Measurements from ENCODE around the gene PLCB1.

Gene PLCB1

GRCh38 chr20:8879669-8880068 lies 747.6 kb downstream of the PLCB1 start:
- DNase-seq (ENCODE audit: low read depth in 2 of 2), result no peak

GRCh38 chr20:8880085-8880853 lies 748.2 kb downstream of the PLCB1 start:
- no peak for DNase-seq (ENCODE audit: low read depth in 2 of 2)

DNA sequence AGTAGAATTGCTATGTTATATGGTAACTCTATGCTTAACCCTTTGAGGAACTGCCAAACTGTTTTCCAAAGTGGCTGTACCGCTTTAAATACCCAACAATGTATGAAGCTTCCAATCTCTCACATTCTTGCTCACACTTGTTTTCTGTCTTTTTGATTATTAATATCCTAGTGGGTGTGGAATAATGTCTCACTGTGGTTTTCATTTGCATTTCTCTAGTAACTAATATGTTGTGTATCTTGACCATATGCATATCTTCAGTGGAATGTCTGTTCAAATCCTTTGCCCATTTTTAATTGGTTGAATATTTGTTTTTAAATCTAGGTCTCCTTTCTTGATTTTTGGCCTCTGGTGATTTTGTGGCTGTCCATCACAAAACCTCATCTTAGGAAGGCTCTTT lies 759.0 kb downstream of the PLCB1 start:
- DNase-seq (ENCODE audit: low read depth in 2 of 2), result no peak

- DNase-seq (ENCODE audit: low read depth in 2 of 2), result no peak
Measured at GRCh38 chr20:8895472-8895871, 763.4 kb downstream of the PLCB1 start.

DNA sequence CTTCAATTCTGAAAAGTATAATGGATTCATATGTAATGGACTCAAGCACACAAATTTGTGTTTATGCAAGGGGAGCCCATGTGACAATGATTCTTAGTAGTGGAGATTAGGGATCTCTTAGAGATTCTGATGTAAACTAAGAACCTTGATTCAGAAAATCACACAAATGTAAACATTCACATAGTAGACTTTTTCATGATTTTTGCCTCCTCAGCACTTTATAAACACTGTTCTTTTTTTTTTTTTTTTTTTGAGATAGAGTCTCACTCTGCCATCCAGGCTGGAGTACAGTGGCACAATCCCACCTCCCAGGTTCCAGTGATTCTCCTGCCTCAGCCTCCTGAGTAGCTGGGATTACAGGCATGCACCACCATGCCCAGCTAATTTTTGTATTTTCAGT lies 766.8 kb downstream of the PLCB1 start:
- DNase-seq (ENCODE audit: low read depth in 2 of 2), result no peak

DNA sequence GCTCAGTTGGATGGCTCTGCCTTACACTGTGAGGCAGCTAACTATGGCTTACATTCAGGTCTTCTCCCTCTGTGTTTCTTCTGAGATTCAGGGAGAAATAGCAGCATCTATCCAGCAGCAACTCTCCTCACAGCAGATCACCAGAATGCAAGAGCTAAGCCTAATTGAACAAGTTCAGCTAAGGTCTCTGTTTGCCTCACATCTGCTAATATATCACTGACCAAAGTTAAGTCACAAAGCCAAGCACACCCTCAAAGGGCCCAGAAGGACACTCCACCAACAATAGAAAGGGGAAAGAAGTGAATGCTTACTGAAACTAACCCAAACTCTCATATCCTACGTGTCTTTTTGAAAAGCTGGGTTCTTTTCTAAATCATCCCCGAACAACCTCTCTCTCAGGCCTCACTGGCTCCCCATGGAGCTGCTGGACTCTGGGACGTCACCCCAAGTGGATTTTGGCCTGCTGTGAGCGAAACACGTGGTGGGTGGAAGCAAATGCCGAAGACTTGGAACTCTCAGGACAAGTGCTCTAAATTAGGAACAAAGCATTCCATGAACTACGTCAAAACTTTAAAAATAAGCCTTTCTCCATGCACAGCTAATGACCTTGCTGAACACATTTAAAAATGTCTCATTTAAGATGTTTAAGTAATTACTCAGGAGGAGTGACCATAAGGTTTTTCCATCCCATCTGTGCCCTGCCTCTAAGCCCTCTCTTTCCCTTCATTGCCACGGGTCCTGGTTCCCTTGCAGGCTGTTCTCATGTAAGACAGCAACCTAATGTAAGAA lies 769.4 kb downstream of the PLCB1 start:
- no peak for DNase-seq (ENCODE audit: low read depth in 2 of 2)

DNA sequence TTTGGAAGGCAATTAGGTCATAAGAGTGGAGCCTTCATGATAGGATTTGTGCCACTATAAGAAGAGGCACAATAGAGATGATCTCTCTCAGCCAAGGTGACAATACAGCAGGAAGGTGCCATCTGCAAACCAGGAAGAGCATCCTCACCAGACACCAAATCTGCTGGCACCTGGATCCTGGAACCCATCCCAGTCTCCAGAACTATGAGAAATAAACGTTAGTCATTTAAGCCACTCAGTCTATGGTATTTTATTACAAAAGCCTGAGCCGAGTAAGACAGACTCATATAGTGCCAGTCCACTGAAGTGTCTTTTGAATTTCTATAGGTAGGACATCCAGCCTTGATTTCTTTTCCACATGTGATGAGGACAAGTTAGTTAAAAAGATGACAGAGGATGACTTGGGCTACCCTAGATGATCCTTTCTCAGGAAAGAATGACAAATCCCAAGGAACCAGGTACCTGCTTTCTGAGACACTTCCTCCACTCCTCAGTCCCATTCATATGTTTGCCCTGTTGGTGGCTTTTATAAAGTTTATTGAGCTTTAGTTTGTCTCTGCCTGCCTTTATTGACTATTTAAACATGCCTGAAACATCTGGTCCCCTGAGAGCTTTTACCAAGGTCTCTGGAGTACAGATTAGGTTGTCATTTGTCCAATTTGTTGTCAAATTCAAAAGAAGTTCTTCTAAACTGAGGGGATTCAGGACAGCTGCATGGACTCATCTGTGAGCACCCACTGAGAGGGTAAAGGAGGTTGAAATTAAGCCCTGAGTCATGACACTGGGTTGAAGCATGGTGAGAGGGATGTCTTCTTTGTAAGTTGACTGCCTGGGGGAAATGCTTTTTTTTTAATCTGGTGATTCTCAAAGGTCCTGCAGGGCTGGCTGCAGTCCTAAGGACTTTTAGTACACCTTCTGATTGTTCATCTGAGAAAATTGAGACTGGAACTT lies 771.9 kb downstream of the PLCB1 start:
- DNase-seq (ENCODE audit: low read depth in 2 of 2), result no peak

GRCh38 chr20:8909596-8909995 lies 777.5 kb downstream of the PLCB1 start:
- no peak for DNase-seq (ENCODE audit: low read depth in 2 of 2)

GRCh38 chr20:8912096-8912495 lies 780.0 kb downstream of the PLCB1 start:
- DNase-seq (ENCODE audit: low read depth in 2 of 2), result no peak

GRCh38 chr20:8912731-8913130 lies 780.7 kb downstream of the PLCB1 start:
- no peak for DNase-seq (ENCODE audit: low read depth in 2 of 2)

DNA sequence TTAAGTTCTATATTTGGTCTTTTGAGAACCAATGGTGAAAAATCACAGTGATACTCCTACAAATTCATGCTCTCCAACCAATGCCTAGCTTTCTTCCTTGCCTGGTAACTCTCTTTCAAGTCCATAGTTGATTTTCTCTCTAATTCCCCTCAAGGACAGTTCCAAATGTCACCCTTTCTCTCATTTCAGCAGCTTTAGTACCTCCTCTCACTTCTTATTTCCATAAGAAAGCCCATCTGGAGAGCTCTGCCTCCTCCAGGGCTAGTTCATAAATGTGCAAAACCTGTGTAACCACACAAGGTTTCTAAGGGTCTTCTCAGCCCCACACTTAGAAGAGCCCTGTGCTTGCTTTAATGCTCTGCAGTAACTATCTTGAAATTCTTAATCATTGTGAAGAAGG lies 781.4 kb downstream of the PLCB1 start:
- no peak for DNase-seq (ENCODE audit: low read depth in 2 of 2)

DNA sequence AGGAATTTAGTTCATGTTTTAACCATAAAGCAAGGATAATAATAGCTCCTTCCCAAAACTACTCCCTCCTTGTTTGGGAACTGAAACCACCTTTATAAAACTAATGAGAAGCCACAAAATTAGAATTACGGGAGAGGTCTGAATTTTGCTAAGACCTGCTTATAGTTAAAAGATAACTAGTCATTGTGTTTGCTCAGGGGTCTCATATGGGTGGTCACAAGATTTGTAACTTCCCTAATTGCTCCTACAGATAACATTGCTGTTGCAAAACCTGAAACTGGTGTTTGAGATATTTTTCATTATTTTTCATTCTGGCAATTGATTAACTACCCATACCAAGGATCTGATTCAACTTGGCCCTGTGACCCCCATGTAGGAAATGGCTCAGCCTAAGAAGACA lies 782.4 kb downstream of the PLCB1 start:
- no peak for DNase-seq (ENCODE audit: low read depth in 2 of 2)

DNA sequence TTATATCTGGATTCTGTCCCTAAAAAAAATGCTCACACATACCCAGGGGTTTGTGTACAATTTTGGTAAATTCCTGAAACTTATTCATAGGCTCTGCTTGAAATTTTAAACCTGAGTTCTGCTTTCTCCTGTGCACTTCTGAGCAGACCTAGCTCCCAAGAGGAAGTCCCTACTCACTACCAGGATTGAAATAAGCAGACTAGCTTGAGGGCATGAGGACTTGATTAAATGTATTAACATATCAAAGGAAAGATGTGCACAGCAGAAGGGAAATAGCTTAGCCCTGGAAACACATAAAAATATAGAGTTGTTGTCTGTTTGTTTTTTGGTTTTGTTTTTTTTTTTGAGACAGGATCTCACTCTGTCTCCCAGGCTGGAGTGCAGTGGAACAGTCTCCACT lies 785.0 kb downstream of the PLCB1 start:
- no peak for DNase-seq (ENCODE audit: low read depth in 2 of 2)

GRCh38 chr20:8918145-8918544 lies 786.1 kb downstream of the PLCB1 start:
- no peak for DNase-seq (ENCODE audit: low read depth in 2 of 2)

- no peak for DNase-seq (ENCODE audit: low read depth in 2 of 2)
Measured at GRCh38 chr20:8924539-8924938, 792.5 kb downstream of the PLCB1 start.

DNA sequence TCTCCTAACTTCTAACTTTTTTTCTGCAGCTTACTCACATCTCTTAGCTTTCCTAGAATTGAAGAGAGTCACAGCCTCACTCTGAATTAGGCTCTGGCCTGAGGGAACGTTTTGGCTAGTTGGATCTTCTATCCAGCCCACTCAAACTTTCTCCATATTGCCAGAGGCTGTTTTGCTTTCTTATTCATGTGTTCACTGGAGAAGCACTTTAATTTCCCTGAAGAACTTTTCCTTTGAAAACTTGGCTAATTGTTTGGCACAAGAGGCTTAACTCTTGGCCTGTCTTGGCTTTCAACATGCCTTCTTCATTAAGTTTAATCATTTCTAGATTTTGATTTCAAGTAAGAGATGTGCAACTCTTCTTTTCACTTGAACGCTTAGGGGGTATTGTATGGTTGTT lies 798.7 kb downstream of the PLCB1 start:
- DNase-seq (ENCODE audit: low read depth in 2 of 2), result no peak

DNA sequence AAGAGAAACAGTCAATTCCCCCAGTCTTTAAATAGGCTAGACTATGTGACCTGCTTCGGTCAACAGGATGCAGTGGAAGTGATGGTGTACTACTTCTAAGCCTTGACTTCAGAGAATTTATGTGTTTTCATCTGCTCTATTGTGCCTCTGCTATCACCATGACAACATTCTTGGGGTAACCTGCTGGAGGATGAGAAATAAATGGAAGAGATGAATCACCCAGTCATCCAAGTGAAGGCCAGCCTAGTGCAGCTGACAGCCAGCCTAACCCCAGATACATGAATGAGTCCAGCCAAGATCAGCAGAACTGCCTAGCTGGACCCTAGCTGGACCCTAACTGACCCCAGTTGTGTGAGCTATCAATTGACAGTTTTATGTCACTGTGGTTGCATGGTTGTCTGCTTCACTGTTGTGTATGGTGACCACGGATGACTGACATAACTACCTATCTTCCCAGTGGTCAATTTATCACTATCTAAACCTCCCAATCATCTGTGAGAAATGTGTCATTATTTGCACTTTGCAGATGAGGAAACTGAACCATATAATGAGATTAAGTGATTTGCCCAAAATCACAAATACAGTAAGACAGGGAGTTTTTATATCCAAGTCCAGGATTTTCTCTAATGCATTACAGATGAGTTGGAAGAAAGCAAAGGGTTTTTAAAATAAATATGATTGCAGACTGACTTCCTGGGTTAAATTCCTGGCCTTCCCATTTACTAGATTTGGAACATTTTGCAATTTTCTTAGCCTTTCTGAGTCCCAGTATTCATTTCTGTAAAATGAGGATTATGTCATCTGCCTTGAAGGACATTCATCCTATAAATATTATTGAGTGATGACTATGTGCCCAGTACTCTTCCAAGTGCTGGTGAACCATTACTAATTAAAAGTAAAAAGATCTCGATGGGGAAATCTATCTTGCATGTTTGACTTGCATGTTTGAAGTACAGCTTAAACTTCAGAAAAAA lies 800.4 kb downstream of the PLCB1 start:
- DNase-seq (ENCODE audit: low read depth in 2 of 2), result no peak

DNA sequence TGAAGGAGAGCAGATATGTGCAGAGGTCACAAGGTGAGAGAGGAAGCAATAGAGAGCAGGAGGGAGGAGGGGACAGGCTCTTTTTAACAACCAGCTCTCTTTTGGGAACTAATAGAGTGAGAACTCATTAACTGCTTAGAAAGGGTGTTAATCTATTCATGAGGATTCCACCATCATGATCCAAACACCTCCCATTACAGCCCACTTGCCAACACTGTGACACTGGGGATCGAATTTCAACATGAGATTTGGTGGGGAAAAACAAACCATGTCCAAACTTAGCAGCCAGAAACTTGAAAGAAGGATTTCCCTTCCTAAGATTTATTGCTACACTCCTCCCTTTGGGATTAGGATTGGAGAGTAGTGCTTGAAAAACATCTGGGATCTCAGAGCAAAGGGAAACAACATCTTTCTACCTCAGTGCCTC lies 801.3 kb downstream of the PLCB1 start:
- DNase-seq (ENCODE audit: low read depth in 2 of 2), result no peak

GRCh38 chr20:8934362-8934761 lies 802.3 kb downstream of the PLCB1 start:
- no peak for DNase-seq (ENCODE audit: low read depth in 2 of 2)

Measured in stimulated activated CD8-positive, alpha-beta memory T cell treated with anti-CD3 and anti-CD28 coated beads, Interleukin-7, amount 100 ng/mL, for 4 hours (primary cell).